Tongue (tissue), 2 donors: ENCODE measurements around the gene SEPTIN1. TPM values are rescaled to one million over a fixed set of nuclear protein-coding genes. Genes with fewer than 3 reads are reported as not detected.
"Not testable (repeated sequence)": the region's sequence is repeated elsewhere in the genome, so short reads cannot be mapped to it uniquely, and the experiment has no call there.

Experiments used
- DNase-seq: peaks from one replicate; pipeline ENCODE4 v3.0.0-alpha.2; 2015
- total RNA-seq: library from RNA; depleted of rRNA; stranded (reverse); fragments of >200 nt; gene quantifications from one replicate; pipeline ENCODE4 v1.2.3, GENCODE V29; 2014

The SEPTIN1 gene
- total RNA-seq, 1 donor from 2014 or later, result not detected

GRCh38 chr16:30401768-30402425 lies 19.5 kb upstream of the SEPTIN1 start:
- no peak for DNase-seq

GRCh38 chr16:30399435-30400186 lies 17.2 kb upstream of the SEPTIN1 start:
- DNase-seq, result no peak

- no peak for DNase-seq
Observed at GRCh38 chr16:30398661-30399434, 16.5 kb upstream of the SEPTIN1 start.

GRCh38 chr16:30397776-30398660 lies 15.7 kb upstream of the SEPTIN1 start:
- no peak for DNase-seq

DNA sequence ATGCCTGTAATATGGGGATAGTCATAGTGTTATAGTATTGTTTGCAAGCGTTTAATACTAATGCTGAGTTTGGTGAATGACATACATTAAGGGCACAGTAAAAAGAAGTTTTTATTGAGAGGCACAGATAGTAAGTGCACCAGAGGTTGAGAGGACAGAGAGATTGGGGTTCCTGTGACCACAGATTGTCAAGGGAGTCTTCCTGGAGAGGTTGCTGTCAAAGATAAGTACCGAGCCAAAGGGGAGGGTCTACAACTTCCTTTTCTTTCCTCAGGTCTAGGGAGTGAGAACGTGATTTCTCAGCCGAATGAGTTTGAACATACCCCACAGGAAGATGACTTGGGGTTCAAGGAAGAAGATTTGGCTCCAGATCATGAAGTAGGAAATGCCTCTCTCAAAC lies 14.7 kb upstream of the SEPTIN1 start:
- no peak for DNase-seq

GRCh38 chr16:30396627-30397026 lies 14.3 kb upstream of the SEPTIN1 start:
- DNase-seq, result not testable (repeated sequence)

GRCh38 chr16:30395992-30396585 lies 13.7 kb upstream of the SEPTIN1 start:
- peak; percentile 35 for DNase-seq

- peak; percentile 97 for DNase-seq
Observed at GRCh38 chr16:30395155-30395991, 13.0 kb upstream of the SEPTIN1 start, which contains the start of gene ZNF48. Gene ZNF48, plus strand, starts transcription at chr16:30395420. Its CDS starts 375 bp downstream, at chr16:30395795.

DNA sequence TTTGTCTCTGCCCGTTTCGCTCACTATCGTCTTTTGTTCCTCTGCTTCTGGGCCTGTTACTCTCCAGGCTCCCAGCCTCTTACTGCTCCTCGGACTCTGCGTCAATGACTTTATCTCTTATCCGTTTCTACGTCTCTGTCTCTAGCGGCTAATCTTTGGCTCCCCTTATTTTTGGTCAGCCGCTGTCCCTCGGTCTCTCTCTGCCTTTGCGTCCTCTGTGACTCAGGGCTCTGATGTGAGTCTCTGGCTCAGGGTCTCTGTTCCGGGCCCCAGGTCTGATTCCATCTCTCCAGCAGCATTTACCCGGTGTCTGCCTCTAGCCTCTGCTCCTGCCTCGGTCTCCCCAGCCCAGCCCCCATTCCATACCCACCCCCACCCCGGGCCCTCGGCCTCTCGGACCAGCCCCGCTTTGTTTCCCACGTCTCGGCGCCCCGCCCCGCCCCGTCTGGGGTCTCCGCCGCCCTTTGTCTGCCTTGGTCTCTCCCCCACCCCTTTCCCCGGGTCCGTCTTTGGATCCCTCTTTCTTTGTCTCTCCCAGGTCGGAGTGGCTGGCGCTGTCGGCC lies 12.3 kb upstream of the SEPTIN1 start:
- DNase-seq, result no peak

GRCh38 chr16:30383521-30383920 lies 1.2 kb upstream of the SEPTIN1 start:
- peak; percentile 62 for DNase-seq

DNA sequence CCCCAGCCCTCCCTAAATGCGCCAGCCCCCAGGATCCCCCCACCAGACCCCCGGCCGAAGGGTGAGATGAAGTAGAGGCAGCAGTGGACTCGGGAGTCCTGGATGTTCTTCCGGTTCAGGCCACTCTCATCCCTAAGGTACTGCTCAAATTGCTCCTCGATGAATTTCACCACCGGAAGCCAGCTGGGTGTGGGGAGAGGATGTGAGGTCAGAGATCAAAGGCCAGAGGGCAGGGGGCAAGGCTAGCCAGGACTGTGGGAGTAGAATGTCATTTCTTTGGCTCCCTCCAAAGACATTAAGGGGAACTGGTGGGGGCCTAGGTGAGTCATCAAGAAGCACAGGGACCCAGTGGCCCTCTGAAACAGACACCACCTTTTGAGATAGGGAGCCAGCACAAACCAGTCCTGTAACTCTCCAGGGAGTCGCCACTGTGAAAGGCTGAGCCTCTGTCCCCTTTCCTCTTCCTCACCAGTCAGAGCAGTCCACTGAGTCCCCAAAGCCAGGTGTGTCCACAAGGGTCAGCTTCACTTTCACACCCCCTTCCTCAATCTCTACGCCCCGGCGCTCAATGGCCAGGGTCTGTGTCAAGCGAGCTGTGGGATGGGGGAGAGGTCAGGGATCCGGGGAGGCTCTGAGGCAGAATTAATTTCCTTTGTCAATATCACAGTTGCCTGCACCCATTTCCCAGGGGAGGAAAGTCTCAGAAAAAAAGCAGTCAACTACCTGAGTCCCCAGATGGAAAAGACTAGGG lies 895 bp downstream of the SEPTIN1 start:
- DNase-seq, result peak; percentile 46

GRCh38 chr16:30380803-30381208 lies 1.6 kb downstream of the SEPTIN1 start:
- peak; percentile 62 for DNase-seq

- DNase-seq, result no peak
Observed at GRCh38 chr16:30380072-30380802, 2.1 kb downstream of the SEPTIN1 start.

GRCh38 chr16:30379158-30379783 lies 3.1 kb downstream of the SEPTIN1 start:
- no peak for DNase-seq

GRCh38 chr16:30378236-30379157 lies 3.9 kb downstream of the SEPTIN1 start:
- peak; percentile 99 for DNase-seq

DNA sequence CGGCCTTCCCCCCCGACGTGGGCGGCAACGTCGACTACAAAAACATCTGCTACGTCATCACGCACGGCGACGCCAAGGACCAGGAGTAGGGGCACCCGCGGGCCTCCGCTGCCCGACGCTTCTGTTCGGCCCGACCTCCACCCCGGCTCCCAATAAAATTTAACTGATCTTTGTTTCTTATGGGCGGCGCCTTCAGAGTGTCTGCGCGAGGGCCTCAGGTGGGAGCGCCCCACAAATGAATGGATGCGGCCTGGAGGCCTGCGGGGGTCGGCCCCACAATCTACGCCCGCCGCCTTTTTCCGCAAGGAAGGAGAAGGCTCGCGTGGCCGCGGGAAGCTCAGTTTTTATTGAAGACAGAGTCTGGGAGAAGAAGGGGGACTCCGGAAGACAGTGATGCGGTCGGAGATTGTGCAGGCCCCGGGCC lies 4.5 kb downstream of the SEPTIN1 start:
- peak; percentile 96 for DNase-seq
